Cardiac fibroblast (primary cell): ENCODE data around the gene BCL2L13.

Experiments used
- DNase-seq, 2 donors: peaks; one replicate each; pipeline versions ENCODE4 v3.0.0 to v3.0.0-alpha.2; 2010; ENCODE audit warnings: low read depth in 2 of 2
- H3K4me3 ChIP-seq, 2 donors: replicated peaks in 1 of 2; 1 replicate in 1 of 2; 2 replicates in 1 of 2; pipeline ENCODE4 v1.5.1; 2011; ENCODE audit warnings: low read depth in 2 of 2, low read length in 2 of 2, mild to moderate bottlenecking in 2 of 2, moderate library complexity in 1 of 2
- CTCF ChIP-seq: IDR thresholded peaks from one replicate; pipeline ENCODE4 v1.5.1; 2011; ENCODE audit warnings: low read depth, mild to moderate bottlenecking, low read length, inconsistent platforms

BCL2L13 gene

DNA sequence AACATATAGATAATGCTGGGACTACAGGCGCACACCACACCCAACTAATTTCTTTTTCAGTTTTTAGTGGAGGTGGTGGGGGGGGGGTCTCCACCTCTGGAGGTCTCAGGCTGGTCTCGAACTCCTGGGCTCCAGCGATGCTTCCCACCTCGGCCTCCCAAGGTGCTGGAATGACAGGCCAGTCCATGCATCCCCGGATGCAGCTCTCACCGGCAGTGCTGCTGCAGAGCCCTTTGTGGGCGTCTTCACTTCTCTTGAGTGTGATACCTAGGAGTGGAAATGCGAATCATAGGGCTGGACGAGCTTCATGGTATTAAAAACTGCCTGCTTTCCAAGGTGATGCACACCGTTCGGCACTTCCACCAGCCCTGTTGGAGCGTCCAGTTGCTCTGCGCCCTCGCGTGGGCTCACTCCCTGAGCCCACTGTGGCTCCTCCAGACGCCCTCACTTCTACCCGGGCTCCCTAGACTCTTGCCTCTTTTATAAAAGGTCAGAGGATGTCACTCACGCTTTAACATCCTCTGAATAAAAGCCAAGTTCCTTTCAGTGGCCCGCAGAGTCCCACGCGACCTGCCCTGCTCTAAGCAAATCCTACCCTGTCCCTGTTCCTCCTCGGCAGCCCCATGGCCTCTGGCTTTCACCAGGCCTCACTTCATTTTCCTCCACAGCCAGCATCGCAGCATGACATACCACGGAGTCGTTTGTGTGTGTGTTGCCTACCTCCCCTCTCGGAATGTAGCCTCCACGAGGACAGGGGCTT, 136.5 kb downstream of the BCL2L13 start:
- H3K4me3 ChIP-seq: no peak overlapping the region
- DNase-seq: no peak

DNA sequence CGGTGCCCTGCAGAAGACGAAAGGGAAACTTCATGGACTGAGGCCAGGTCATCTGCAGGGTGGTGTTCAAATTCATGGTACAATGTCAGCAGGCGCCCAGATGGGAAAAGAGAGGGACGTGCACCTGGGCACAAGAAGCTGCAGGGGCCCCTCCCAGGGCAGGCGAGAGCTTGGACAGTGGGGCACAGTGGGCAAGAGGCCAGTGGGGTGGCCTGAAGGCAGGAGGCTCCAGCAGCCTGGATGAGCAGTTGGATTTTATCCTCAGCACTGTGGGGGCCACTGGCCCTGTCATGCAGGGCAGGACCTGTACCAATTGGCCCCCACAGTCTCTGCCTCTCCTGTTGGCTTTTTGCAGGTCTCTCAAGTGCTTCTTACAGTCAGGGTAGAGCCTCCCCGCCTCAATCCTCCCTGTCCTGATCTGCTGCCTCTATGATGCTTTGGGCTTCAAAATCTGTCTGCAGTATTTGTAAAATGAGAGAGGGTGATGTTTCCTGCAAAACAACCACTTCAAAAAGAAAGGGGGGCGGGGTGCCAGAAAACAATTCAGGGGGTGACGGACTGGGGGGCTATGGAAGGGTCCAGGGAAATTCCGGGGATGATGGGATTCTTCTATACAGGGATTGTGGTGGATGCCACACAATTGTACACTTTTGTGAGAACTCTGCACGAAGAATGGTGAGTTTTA, 137.4 kb downstream of the BCL2L13 start:
- no peak for DNase-seq
- no peak overlapping the region for H3K4me3 ChIP-seq
- no peak for TF ChIP-seq CTCF

More for the DNA sequence above, 136.5 kb downstream of the BCL2L13 start:
- TF ChIP-seq CTCF: no peak

DNA sequence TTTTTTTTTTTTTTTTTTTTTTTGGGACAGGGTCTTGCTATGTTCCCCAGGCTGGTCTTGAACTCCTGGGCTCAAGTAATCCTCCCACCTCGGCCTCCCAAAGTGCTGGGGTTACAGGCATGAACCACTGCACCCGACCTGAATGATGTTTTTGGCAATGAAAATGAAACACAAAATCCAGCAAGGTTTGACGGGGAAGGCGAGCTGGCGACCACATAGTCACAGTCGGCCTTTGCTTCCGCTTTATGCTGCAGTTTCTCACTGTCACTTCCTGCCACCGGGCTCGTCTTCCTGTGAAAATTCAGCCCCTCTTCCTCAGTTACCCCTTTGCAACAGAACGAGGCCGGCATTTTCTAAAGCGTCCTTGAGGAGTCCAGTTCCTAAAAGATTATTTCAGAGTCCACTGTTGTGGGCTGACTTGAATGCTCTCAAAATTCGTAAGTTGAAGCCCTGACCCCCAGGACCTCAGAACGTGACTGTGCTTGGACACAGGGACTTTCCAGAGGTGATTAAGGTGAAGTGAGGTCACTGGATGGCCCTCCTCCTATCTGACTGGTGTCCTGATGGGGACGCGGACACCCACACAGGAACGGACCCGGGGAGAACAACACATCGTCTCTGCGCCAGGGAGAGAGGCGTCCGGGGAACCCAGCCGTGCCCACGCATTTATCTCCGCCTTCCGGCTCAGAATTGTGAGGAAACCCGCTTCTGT, 138.6 kb downstream of the BCL2L13 start:
- no peak for TF ChIP-seq CTCF
- no peak overlapping the region for H3K4me3 ChIP-seq
- no peak for DNase-seq

- no peak overlapping the region for H3K4me3 ChIP-seq
- no peak for DNase-seq
- TF ChIP-seq CTCF: no peak
Observed at GRCh38 chr22:17777717-17778044, 139.1 kb downstream of the BCL2L13 start.

- DNase-seq: no peak
- TF ChIP-seq CTCF: no peak
- no peak overlapping the region for H3K4me3 ChIP-seq
Observed at GRCh38 chr22:17778412-17778976, 139.9 kb downstream of the BCL2L13 start.

- no peak for TF ChIP-seq CTCF
- no peak overlapping the region for H3K4me3 ChIP-seq
- DNase-seq: no peak
Observed at GRCh38 chr22:17779286-17780115, 140.9 kb downstream of the BCL2L13 start.
